GM21576 (cell line): ENCODE data around the gene OR4D6.
"Not testable (repeated sequence)": the region's sequence is repeated elsewhere in the genome, so short reads cannot be mapped to it uniquely, and the experiment has no call there.

Source experiments
- ATAC-seq: cut with Tn5 transposase; IDR thresholded peaks from one replicate; pipeline ENCODE4 v1.9.1; 2021; ENCODE audit warnings: mild to moderate bottlenecking, moderate library complexity; ENCODE audit not compliant: unreplicated experiment

OR4D6 gene

GRCh38 chr11:59456661-59457060 lies at the start of gene OR4D6:
Gene OR4D6, plus strand, starts transcription at chr11:59456961. Its CDS starts 0 bp downstream, at chr11:59456961.
- ATAC-seq: no peak

- ATAC-seq: no peak
Measured at GRCh38 chr11:59413646-59414045, 43.1 kb upstream of the OR4D6 start.

- ATAC-seq: no peak
Measured at GRCh38 chr11:59415111-59415510, 41.6 kb upstream of the OR4D6 start.

- no peak for ATAC-seq
Measured at GRCh38 chr11:59416613-59417012, 40.1 kb upstream of the OR4D6 start.

GRCh38 chr11:59417023-59417422 lies 39.7 kb upstream of the OR4D6 start:
- ATAC-seq: no peak

GRCh38 chr11:59418156-59418555 lies 38.6 kb upstream of the OR4D6 start:
- no peak for ATAC-seq

GRCh38 chr11:59423835-59424234 lies 32.9 kb upstream of the OR4D6 start:
- no peak for ATAC-seq

GRCh38 chr11:59425131-59425530 lies 31.6 kb upstream of the OR4D6 start:
- ATAC-seq: no peak

GRCh38 chr11:59426361-59427067 lies 30.2 kb upstream of the OR4D6 start, which contains the start of gene OR5A2:
Gene OR5A2, minus strand, starts transcription at chr11:59426413. Its CDS starts 3,460 bp downstream, at chr11:59422953.
- no peak for ATAC-seq

GRCh38 chr11:59427068-59427382 lies 29.7 kb upstream of the OR4D6 start:
- ATAC-seq: no peak

GRCh38 chr11:59429924-59430516 lies 26.7 kb upstream of the OR4D6 start:
- peak; percentile 80 for ATAC-seq

GRCh38 chr11:59436169-59436568 lies 20.6 kb upstream of the OR4D6 start, which contains the start of gene OR5A1:
Gene OR5A1, plus strand, starts transcription at chr11:59436469. Its CDS starts 6,700 bp downstream, at chr11:59443169.
- no peak for ATAC-seq

GRCh38 chr11:59437770-59438169 lies 19.0 kb upstream of the OR4D6 start:
- no peak for ATAC-seq

- not testable (repeated sequence) for ATAC-seq
Measured at GRCh38 chr11:59445624-59446023, 11.1 kb upstream of the OR4D6 start.

GRCh38 chr11:59448484-59448883 lies 8.3 kb upstream of the OR4D6 start:
- ATAC-seq: no peak

GRCh38 chr11:59459916-59460315 lies 3.2 kb downstream of the OR4D6 start:
- ATAC-seq: no peak

GRCh38 chr11:59463190-59463641 lies 6.5 kb downstream of the OR4D6 start:
- ATAC-seq: no peak

GRCh38 chr11:59473015-59473414 lies 16.3 kb downstream of the OR4D6 start, which contains the start of gene OR4D10:
Gene OR4D10, plus strand, starts transcription at chr11:59473315. Its CDS starts 4,115 bp downstream, at chr11:59477430.
- no peak for ATAC-seq

GRCh38 chr11:59475176-59475575 lies 18.4 kb downstream of the OR4D6 start:
- no peak for ATAC-seq

- no peak for ATAC-seq
Measured at GRCh38 chr11:59479906-59480305, 23.1 kb downstream of the OR4D6 start.

- ATAC-seq: no peak
Measured at GRCh38 chr11:59480359-59480758, 23.6 kb downstream of the OR4D6 start.

GRCh38 chr11:59501931-59502330 lies 45.2 kb downstream of the OR4D6 start:
- ATAC-seq: no peak
